PC-3 (cell line): ENCODE measurements around the gene PRRX1.

Source experiments
- EZH2 ChIP-seq: fragments of 300-600 bp; sonication (generic); IDR thresholded peaks from one replicate; pipeline ENCODE4 v1.6.1; 2017; ENCODE audit warnings: antibody characterized with exemption, mild to moderate bottlenecking, low read length; ENCODE audit not compliant: unreplicated experiment
- EZH2phosphoT487 ChIP-seq: fragments of 300-600 bp; sonication (generic); IDR thresholded peaks from 2 replicates; pipeline ENCODE4 v1.6.1; 2018; ENCODE audit warnings: mild to moderate bottlenecking, antibody characterized with exemption, low read length, borderline replicate concordance

DNA sequence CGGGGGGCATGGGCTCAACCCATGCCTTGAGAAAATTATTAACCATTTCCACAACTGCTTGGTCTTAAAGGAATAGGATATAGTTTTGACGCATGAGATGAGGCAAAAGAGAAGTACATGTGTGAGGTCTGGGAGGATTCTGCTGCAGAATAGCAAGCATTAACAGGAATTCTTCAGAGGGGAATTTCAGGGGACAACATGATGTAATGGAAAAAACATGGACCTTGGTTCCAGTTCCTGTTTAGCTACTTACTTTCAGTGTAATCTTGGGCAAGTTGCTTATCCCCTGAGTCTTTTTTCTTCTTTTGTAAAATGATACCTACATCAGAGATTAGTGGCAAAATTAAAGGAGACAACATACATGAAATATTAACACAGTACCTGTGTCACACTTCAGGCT lies 85.6 kb downstream of the PRRX1 start:
- TF ChIP-seq EZH2phosphoT487 (no peak), EZH2 (no peak)
